HG03139 (cell line): ENCODE results near the gene MESD.
"Not testable (repeated sequence)": the region's sequence is repeated elsewhere in the genome, so short reads cannot be mapped to it uniquely, and the experiment has no call there.

Experiments
- ATAC-seq: cut with Tn5 transposase; IDR thresholded peaks from one replicate; pipeline ENCODE4 v1.9.1; 2021; ENCODE audit not compliant: unreplicated experiment

Gene MESD

DNA sequence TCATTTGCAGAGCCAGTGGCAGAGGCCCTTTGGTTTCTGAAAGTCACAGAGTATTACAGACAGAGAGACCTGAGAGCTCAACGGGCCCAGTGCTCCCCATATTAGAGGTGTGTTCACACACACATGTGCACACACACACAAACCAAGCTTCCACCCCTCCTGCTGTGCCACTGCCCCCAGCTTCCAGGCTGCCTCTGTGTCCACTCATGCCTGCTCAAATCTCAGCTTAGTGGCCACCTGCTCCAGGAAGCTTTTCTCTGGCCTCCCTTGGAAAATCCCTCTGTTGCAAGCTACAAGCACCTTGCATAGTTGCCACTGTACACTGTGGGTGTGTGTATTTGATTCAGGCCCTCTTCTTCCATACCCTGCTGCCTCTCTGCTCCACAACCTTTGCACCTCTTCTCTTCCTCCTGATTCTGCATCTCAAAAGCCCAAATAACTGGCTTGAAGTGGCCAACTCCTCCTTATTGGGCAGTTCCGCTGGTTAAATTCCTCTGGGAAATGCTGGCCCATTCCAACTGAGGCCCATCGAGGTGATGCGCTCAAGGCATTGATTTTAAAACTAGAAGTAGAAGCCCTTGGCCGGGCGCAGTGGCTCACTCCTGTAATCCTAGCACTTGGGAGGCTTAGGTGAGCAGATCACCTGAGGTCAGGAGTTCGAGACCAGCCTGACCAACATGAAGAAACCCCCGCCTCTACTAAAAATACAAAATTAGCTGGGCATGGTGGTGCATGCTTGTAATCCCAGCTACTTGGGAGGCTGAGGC is 23.0 kb downstream of the MESD start:
- ATAC-seq, result no peak

DNA sequence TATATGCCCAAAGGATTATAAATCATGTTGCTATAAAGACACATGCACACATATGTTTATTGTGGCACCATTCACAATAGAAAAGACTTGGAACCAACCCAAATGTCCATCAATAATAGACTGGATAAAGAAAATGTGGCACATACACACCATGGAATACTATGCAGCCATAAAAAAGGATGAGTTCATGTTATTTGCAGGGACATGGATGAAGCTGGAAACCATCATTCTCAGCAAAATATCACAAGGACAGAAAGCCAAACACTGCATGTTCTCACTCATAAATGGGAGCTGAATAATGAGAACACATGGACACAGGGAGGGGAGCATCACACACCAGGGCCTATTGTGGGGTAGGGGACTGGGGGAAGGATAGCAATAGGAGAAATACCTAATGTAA is 24.2 kb downstream of the MESD start:
- ATAC-seq, result not testable (repeated sequence)

DNA sequence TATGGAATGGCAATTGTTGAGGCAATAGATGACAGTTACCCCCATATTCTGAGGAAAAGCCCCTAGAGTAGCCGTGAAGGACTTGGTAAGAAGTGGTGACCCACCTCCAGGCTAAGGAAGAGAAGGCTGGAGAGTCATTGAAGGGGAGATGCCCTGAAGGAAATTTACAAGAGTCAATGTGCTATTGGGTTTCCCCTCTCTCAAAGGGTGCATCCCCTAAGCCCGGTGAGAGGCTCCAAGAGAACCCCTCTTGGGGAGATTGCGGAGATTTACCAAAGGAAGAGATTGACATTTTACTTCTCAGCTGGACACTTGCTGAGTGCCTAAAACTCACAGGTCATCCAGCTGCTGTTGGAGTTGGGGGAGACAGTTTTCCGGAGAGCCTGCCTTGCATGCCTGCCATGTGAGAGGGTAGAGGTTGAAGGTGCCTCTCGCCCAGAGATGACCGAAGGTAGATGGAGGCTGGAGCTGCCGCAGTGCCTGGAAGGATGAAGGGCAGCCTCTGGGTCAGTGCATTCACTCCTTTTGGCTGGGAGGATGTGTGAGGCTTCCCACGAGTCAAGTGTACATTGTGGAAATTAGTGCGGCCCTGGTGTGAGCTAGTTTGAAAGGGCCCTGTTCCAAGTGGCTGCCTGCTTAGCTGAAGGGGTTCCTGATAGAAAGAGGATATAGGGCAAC is 30.7 kb downstream of the MESD start:
- ATAC-seq, result no peak

DNA sequence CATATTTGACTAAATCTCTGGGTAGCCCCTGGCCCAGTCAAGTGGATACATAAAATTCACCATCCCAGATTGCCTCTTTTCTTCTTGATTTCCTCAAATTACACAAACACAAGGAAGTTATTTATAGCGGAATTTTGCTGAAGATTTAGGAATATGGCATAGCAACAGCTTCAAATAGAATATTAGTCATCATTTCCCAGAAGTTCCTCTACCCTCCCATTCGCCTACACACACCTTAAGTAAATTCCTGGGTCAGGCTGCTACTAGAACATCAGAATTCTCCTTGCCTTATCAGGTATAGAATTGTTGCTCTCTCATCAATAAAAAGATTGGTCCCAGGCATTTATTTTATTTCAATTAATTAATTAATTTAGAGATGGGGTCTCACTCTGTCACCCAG is 31.6 kb downstream of the MESD start:
- ATAC-seq, result no peak

DNA sequence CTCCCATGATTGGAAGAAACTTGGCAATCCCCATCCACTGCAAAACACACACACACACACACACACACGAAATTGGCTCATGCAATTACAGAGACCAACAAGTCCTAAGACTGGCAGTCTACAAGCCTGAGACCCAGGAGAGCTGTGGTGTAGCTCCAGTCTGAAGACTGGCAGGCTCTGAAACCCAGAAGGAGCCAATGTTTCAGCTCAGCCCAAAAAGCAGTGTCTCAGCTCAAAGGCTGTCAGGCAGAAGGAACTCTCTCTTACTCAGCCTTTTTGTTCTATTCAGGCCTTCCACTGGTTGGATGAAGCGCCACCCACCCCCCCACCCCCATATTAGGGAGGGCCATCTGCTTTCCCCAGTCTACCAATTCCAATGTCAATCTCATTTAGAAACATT is 32.1 kb downstream of the MESD start:
- no peak for ATAC-seq

DNA sequence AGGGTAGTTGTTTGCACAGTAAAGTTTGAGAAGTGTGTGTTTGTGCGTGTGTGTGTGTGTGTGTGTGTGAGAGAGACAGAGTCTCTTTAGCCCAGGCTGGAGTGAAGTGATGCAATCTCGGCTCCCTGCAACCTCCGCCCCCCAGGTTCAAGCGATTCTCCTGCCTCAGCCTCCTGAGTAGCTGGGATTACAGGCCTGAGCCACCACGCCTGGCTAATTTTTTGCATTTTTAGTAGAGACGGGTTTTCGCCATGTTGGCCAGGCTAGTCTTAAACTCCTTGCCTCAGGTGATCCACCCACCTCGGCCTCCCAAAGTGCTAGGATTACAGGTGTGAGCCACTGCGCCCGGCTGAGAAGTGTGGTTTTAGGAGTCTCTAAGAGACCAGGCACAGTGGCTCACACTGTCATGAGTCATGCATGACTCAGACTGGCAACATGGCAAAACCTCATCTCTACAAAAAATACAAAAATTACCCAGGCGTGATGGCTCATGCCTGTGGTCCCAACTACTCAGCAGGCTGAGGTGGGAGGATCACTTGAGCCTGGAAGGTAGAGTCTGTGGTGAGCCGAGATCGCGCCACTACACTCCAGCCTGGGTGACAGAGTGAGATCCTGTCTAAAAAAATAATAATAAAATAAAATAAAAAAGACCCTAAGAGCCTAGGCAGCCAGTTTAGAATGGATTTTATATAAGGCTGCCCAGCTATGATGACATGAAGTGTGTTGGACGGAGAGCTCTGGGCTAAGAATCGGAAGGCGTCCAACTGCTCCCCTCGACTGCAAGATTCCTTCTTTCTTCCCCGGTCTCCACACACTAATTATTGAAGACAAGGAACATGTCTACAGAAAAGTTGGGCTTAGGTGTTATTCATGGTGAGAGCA is 33.8 kb downstream of the MESD start:
- ATAC-seq, result not testable (repeated sequence)

DNA sequence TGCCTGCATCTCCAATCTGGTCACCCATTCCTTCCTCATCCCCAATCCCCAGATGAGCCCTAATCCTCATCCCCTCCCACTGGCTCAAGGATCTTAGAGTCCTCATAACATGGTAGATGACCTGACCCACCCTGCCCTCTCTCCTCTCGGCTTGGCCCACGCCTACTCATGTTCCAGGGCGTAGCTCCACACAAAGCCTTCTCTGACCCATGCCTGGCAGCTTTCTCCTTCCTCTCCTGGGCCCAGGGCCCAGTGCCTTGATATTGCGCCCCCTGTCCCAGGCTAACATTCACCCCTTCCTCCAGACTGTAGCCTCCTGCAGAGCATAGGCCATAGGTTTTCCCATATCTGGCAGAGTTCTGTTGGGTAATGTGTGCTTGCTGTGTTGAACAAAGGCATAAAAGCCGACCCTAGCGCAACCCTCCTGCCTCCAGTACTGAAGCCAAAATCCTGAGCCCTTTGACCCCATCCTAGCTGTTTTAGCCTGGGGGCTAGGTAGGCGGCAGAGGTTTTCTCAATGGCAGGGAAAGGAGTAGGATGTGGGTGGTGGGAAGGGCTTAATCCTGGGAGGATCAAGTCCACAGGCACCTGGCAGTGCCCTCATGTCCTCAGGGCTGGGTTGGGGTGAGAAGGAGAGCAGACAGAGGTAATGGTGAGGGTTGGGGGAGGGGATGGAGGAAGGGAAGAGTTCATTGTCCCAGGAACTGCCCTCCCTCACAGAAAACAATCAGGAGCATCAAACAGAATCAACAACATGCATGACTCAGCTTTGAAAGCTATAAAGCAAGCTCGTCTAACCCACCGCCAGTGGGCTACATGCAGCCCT is 35.5 kb downstream of the MESD start:
- ATAC-seq, result no peak

DNA sequence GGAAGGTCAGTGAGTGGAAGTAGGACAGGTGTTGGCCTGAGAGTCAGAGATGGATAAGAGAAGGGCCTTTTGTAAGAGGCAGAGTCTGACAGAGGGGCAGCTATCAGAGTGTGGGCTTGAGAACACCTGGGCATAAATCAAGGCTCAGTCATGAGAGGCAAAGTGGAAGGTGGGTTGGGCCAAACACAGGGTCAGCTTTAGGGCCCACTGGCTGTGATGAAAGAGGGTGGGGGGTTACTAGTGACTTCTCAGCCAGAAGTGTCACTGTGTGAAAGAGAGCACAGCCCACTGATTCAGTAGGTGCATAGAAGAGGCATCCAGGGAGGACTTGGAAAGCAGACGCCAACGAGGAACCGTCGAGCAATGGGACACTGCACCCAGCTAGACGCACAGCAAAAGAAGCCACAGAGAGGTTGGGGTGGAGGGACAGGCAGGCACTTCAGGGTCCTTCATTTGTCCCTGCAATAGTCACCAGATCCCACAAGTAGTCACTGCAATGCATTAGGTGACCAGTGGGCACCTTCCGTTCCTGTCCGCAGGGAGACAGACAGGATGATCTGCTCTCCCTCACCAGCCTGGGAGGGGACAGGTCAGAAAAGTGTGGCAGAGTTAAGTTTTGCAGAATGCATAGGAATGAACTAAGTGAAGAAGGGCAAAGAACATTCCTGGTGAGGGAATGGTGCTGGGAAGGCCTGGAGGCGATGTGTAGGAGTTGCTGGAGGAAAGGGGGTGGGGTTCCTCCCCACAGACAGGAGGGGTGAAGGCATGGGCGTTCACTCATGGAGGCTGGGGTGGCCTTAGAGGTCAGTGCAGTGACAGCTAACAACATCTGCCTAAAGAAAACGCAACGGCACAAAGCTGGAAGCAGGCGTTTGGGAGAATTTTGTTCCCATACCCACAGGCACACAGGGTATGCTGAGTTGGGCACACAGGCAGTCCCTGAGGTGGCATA is 36.3 kb downstream of the MESD start:
- ATAC-seq, result no peak

DNA sequence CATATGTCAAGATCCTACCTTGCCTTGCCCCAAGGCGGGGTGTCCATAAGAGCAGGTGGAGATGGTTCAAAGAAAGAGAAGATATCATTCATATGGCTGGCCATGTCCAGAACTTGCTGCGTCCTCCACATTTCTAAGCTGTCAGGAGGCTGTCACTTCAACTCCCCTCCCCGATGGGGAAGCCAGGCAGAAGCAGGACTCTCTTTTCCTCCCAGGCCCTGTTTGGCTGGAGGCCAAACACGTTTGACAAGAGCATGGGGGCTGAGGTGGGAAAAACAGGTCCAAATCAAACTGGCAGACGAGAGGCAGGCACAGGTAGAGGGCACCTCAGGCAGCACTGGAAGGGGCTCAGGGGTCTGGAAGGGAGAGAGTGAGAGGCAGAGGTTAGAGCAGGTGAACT is 37.7 kb downstream of the MESD start:
- no peak for ATAC-seq

DNA sequence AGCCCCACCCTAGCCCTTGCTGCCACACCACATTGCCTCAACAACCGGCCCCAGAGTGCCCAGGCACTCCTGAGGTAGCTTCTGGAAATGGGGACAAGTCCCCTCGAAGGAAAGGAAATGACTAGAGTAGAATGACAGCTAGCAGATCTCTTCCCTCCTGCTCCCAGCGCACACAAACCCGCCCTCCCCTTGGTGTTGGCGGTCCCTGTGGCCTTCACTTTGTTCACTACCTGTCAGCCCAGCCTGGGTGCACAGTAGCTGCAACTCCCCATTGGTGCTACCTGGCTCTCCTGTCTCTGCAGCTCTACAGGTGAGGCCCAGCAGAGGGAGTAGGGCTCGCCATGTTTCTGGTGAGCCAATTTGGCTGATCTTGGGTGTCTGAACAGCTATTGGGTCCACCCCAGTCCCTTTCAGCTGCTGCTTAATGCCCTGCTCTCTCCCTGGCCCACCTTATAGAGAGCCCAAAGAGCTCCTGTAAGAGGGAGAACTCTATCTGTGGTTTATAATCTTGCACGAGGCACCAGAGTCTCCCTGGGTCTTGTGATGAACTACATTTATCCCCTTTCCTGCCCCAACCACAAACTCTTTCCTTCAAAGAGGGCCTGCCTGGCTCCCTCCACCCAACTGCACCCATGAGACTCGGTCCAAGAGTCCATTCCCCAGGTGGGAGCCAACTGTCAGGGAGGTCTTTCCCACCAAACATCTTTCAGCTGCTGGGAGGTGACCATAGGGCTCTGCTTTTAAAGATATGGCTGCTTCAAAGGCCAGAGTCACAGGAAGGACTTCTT is 39.1 kb downstream of the MESD start:
- no peak for ATAC-seq

DNA sequence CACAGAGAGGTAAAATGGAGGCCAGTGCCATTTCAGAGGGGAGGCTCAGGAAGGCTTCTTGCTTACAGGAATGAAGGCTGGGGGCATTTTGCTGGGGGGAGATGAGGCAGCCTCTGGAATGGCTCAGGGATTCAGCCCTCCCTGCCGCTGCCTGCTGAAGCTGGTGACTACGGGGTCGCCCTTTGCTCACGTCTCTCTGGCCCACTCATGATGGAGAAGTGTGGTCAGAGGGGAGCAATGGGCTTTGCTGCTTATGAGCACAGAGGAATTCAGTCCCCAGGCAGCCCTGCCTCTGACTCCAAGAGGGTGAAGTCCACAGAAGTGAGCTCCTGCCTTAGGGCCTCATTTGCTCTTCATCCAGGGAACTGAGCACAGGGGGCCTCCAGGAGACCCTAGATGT is 39.9 kb downstream of the MESD start:
- ATAC-seq, result no peak

DNA sequence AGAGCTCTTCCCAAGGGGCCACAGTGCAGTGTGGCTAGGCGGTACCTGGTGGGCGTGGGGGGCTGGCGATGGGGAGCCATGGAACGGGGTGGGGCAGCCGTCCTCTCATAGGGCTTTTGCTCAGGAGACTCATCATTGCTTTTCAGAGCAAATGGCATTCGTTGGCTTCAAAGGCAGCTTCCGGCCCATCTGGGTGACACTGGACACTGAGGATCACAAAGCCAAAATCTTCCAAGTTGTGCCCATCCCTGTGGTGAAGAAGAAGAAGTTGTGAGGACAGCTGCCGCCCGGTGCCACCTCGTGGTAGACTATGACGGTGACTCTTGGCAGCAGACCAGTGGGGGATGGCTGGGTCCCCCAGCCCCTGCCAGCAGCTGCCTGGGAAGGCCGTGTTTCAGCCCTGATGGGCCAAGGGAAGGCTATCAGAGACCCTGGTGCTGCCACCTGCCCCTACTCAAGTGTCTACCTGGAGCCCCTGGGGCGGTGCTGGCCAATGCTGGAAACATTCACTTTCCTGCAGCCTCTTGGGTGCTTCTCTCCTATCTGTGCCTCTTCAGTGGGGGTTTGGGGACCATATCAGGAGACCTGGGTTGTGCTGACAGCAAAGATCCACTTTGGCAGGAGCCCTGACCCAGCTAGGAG is 40.8 kb downstream of the MESD start:
- ATAC-seq, result no peak

DNA sequence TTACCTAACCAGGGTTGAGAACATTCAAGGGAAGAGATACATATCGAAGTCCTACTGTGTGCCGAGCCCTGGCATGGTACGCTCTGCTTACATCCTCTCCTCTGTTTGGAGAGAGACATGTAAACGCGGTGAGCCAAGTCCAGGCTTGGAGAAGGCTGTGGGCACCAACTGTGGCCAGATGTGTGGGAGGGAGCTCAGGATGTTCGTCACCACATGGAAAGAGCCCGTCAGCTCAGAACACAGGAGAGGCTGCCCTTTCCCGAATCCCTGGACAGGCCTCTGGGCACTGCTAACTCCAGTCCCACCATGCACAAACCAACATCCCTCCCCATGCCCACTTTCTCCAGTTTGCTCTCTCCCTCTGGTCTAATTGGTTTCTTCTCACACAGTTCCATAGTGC is 43.0 kb downstream of the MESD start:
- ATAC-seq, result no peak

DNA sequence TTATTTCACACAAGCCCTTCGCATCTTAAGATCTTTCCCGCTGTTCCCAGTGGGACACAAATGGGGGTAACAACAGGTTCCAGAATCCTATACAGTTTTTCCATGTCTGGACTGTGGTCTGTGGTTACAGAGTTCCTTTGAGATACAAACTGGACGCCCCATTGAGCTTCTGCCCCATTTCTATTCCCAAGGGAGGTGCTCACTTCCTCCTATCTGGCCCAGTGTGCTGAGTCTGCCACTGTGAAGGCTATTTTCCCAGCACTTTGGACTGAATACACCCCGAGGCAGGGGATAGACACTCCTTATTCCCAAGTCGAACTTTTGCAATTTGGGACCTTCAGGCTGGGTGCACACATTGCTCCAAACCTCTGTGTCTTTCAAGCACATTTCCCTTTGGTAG is 44.0 kb downstream of the MESD start:
- no peak for ATAC-seq

DNA sequence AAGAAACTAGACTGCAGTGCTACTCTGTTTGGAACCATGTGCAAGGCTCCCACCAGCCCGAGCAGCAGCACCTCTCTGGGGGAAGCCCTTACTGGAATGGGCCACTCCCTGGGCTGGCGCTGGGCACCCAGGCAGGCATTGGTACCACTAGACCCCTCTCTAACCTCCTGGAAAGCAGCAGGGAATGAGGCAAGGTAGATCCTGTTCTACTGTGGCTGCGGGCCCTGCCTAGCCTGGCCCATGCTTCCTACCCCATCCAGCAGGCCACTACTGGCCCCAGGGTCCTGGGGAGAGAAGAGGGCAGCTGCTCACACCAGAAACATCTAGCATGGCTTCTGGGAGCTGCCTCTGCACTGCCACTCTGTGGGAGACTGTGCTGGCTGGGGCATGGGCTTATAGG is 44.8 kb downstream of the MESD start:
- no peak for ATAC-seq

DNA sequence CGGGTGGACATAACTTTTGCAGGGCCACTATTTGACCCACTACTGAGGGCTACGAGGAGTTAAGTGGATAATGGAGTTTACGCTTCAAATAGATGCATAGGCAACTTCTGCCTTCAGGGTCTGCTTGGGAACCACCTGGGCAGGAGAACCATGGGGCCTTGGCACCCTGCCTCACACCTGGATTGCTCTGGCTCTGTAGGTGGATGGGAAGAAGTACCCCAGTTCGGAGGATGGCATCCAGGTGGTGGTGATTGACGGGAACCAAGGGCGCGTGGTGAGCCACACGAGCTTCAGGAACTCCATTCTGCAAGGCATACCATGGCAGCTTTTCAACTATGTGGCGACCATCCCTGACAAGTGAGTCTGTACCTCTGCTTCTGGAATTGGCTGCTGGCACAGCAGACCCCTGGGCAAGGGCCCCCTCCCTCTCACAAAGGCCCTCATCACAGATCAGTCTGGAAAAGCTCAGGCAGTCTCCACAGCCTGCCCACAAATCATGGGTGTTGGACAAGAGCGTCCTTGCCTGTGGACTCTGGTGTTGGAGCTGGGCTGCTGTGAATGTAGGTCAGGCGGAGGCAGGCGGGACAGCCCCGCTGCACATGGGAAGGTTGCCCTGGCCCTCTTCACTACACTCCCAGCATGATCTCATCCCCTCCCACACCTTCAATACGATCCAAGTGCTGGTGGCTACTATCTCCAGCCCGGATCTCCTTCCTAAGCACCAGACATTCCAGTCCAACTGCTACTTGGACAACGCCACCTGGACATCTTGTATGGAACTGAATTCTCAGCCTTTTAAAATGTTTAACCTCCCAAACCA is 46.7 kb downstream of the MESD start:
- ATAC-seq, result no peak

DNA sequence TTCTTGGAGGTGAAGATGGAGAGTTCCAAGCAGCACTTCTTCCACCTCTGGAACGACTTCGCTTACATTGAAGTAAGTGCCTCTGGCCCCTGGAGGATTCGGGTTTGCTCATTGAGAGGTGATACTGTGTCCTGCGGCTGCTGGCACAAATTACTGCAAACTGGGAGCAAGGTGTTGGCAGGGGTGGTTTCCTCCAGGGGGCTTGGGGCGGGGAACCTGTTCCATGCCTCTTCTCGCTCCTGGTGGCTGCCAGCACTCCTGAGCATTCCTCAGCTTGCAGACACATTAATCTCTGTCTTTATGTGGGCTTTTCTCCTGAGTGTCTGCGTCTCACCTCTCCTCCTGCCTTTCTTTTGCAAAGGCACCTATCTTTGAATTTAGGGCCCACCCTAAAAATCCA is 47.4 kb downstream of the MESD start:
- no peak for ATAC-seq

DNA sequence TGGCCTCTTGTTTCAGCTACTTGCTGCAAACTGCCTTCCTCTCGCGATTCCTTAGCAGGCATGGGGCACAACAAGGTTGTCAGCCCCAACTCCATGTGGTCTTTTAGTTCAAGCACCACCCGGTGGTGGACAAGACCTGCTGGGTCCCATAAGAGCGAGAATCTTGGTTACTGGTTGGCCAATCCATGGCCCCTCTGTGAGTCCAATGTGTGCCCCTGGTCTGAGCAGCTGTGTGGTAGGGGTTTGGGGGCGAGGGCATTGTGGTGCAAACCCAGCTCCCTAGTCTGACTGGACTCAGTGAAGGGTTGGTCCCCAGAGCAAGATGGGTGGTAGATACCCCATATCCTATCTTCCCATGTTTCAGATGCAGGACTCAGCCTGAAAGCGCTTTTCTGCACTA is 48.8 kb downstream of the MESD start:
- ATAC-seq, result no peak
